A673 (cell line): ENCODE data around the gene LCA5L.

Experiments
- CTCF ChIP-seq: fragments of 300-800, 200-600 bp; sonication (generic); conservative IDR thresholded peaks from 2 replicates; pipeline ENCODE4 v1.5.1; 2017; ENCODE audit warnings: low read depth, mild to moderate bottlenecking, antibody characterized with exemption, low read length, moderate library complexity, mixed read lengths
- EZH2 ChIP-seq: fragments of 200-600 bp; sonication (generic); IDR thresholded peaks from 2 replicates; pipeline ENCODE4 v1.6.1; 2017; ENCODE audit warnings: borderline replicate concordance, low read depth, mild to moderate bottlenecking, mixed read lengths, antibody characterized with exemption, low read length; ENCODE audit not compliant: poor library complexity, severe bottlenecking

- TF ChIP-seq CTCF (no peak), EZH2 (no peak)
These were observed 15.8 kb upstream of the LCA5L start for GRCh38 chr21:39461419-39461818.
